ENCODE data around the gene XRCC3.

Gene XRCC3

DNA sequence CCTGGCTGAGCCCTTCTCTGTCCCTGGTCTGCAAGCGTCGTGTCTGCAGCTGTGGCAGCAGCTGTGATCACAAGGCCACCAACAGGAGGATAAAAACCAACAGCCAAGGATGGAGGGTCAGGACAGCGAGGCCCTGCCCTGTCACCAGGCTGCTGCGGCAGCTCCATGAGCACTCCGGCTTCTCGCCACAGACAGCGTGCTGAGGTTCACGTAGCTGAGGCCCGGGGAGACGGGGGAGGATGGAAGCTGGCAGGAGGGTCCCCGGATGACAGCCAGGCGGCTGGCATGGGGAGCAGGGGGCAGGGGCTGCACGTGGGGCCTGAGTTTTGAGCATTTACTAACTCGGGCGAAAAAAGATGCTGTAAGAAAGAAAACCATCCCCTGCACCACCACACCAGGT is 5.4 kb downstream of the XRCC3 start:
- Histone ChIP-seq H3K27ac (no peak overlapping the region), H3K36me3 (replicated peaks) (peaks cover 27% of the 10 kb centered on the region), H3K27me3 (replicated peaks) (no peaks in the 10 kb centered on the region), H3K4me3 (ENCODE audit: low read depth, low read length) (no peak overlapping the region)
- TF ChIP-seq, protein P1, sequence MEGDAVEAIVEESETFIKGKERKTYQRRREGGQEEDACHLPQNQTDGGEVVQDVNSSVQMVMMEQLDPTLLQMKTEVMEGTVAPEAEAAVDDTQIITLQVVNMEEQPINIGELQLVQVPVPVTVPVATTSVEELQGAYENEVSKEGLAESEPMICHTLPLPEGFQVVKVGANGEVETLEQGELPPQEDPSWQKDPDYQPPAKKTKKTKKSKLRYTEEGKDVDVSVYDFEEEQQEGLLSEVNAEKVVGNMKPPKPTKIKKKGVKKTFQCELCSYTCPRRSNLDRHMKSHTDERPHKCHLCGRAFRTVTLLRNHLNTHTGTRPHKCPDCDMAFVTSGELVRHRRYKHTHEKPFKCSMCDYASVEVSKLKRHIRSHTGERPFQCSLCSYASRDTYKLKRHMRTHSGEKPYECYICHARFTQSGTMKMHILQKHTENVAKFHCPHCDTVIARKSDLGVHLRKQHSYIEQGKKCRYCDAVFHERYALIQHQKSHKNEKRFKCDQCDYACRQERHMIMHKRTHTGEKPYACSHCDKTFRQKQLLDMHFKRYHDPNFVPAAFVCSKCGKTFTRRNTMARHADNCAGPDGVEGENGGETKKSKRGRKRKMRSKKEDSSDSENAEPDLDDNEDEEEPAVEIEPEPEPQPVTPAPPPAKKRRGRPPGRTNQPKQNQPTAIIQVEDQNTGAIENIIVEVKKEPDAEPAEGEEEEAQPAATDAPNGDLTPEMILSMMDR (IDR thresholded peaks at IDR 0.05; ENCODE audit: low read depth, low read length, missing control alignments): no peak
- no peak for DNase-seq
- in situ Hi-C loops (cut with HindIII; ENCODE audit: low pct_ligation_motif_present, low sequenced_read_pairs): no loop called here

DNA sequence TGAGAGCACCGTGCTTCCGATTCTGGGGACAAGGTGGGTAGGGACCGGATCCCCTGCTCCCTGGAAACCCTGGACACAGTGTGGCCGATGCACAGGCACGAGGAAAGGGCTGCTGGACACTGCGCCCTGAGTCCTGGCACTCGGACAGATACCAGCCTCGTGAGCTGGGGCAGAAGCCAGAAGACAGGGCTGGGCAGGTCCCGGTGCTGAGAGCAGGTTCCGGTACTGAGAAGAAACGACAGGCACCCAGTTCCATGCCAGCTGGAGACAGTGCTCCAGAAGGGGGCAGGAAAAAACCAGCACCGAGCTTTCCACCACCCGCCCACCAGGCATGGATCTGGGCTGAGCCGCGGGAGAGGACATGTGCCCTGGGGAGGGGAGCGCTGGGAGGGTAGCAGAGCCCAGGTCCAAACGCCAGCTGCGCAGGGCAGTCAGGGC is 6.5 kb downstream of the XRCC3 start:
- Histone ChIP-seq H3K27ac (no peak overlapping the region), H3K4me3 (ENCODE audit: low read depth, low read length) (no peak overlapping the region), H3K27me3 (replicated peaks) (no peaks in the 10 kb centered on the region), H3K36me3 (replicated peaks) (peaks cover 34% of the 10 kb centered on the region)
- in situ Hi-C loops (cut with HindIII; ENCODE audit: low pct_ligation_motif_present, low sequenced_read_pairs): no loop called here
- no peak for DNase-seq
- TF ChIP-seq, protein P1 (IDR thresholded peaks at IDR 0.05; ENCODE audit: low read depth, low read length, missing control alignments): no peak

DNA sequence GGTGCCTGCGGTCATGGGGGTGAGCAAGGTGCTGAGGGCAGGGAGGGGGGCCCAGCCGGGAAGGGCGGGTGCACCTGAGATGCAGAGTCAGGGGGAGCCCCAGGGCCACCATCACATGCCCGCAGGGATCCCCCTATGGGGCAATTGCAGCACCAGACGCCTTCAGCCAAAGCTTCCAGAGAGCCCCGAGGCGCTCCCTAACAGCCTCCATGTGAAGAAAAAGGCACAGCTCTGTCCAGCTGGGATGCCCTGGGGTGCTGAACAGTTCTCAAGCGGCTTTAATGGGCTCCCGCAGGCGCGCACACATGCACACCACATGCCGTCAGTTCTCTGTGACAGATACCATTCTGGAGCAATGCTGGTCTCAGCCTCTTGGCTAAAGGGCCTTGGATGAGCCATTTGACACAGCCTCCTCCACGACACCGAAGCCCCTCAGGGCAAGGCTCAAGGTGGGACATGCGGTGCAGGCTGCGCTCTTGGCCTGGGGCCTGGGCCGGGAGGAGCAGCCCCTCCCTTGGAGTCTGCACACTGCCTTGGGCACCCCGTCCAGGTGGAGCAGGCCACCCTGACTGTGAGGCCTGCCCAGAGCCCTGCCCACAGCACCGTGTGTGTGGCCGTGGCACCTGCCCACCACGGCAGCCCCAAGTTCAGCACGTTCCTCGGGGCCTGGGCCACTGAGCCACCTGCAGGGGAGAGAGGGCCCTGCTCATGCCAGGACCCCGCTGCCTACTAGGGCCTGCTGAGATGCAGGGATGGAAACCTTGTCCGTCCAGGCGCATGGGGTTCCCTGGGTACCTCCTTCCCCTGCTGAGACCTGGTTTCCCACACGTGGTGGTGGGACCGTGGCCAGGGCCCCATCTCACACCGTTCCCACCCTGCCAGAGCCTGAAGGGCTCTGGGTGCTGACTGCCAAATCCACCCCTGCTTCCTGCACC is 7.7 kb downstream of the XRCC3 start:
- in situ Hi-C loops (cut with HindIII; ENCODE audit: low pct_ligation_motif_present, low sequenced_read_pairs): no loop called here
- no peak for DNase-seq
- H3K27me3 ChIP-seq (replicated peaks): no peaks in the 10 kb centered on the region
- H3K36me3 ChIP-seq (replicated peaks): peaks cover 46% of the 10 kb centered on the region
- H3K4me3 ChIP-seq (ENCODE audit: low read depth, low read length): no peak overlapping the region
- TF ChIP-seq, protein P1 (IDR thresholded peaks at IDR 0.05; ENCODE audit: low read depth, low read length, missing control alignments): no peak
- H3K27ac ChIP-seq: no peak overlapping the region

DNA sequence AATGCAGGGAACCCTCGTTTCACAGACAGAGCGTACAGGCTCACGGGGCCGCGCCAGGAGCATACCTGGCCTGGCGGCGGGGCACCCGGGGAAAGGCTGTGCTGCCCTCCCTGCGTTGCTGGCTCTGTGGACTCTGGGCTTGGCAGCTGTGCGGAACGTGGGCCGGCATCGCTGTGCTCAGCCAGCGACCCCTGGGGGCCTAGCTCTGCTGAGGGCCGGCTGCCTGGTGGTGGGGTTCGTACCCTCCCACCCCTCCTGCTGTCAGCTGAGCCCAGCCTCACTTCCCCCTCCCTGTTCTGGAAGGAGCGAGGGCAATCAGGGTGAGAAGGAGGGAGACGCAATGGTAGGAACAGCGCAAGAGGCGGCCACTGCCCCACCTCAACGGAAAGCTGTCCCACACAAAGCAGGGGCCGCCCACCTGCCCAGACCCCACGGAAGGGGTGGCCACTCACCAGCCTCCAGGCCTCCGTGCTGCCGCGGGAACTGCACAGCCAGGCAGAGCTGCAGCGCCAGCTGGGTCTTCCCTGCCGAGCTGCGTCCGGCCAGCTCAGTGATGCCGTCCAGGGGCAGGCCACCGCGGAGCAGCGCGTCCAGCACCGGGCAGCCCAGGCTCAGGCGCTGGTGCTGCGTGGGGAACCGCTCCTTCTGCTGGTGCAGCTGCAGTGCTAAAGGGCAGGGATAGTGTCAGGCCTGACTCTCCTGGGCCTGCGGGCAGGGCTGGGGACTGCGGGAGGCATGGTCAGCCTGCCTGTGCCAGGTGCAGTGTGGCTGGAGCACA is 8.5 kb downstream of the XRCC3 start:
- in situ Hi-C loops (cut with HindIII; ENCODE audit: low pct_ligation_motif_present, low sequenced_read_pairs): no loop called here
- Histone ChIP-seq H3K4me3 (ENCODE audit: low read depth, low read length) (no peak overlapping the region), H3K36me3 (replicated peaks) (peaks cover 55% of the 10 kb centered on the region), H3K27me3 (replicated peaks) (no peaks in the 10 kb centered on the region), H3K27ac (no peak overlapping the region)
- no peak for DNase-seq
- TF ChIP-seq, protein P1 (IDR thresholded peaks at IDR 0.05; ENCODE audit: low read depth, low read length, missing control alignments): no peak

DNA sequence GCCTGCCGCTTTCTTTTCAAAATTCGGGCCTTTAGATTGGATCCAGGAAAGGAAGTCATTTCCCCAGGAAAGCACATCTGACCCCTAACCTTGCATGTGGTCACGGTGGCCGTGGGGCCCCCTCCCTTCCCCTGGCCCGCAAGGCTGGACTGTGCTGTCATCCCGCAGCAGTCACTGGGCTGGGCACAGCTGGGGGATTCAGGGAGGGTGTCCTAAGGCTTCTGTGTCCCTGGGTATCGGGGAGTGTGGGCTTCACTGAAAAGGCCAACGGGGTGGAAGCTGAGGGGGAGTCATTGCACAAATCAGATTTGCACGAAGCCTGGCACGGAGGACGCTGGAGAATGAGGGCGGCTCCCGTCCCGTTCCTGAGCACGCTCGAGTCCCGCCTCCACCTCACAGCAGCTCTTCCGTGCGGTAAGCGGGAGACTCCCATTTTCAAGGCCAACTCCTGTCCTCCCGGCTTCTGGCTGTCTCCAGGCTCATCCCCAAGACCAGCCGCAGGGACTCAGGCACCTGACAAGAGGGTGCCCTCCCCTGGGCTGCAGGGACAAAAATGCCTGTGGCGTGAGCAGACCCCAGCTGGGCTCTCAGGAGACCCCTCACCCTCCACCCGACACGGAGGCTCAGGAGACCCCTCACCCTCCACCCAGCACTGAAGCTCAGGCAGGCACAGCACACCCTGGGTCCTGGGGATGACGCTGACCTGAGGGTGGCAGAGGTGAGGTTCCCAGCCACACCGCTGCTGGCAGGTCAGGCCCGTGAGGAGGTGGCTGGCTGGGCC is 9.6 kb downstream of the XRCC3 start:
- peaks cover 62% of the 10 kb centered on the region for H3K36me3 ChIP-seq (replicated peaks)
- H3K27me3 ChIP-seq (replicated peaks): no peaks in the 10 kb centered on the region
- no peak overlapping the region for H3K27ac ChIP-seq
- no peak overlapping the region for H3K4me3 ChIP-seq (ENCODE audit: low read depth, low read length)
- in situ Hi-C loops (cut with HindIII; ENCODE audit: low pct_ligation_motif_present, low sequenced_read_pairs): no loop called here
- TF ChIP-seq, protein P1 (IDR thresholded peaks at IDR 0.05; ENCODE audit: low read depth, low read length, missing control alignments): no peak
- no peak for DNase-seq
